Amygdala (tissue), 56 donors: Measurements from ENCODE around the gene ADAMTSL4.

Source experiments
- DNase-seq, 56 donors: peaks; one replicate each; lab custom pipeline; 2025; lab: John Stamatoyannopoulos, UW

Gene ADAMTSL4

DNA sequence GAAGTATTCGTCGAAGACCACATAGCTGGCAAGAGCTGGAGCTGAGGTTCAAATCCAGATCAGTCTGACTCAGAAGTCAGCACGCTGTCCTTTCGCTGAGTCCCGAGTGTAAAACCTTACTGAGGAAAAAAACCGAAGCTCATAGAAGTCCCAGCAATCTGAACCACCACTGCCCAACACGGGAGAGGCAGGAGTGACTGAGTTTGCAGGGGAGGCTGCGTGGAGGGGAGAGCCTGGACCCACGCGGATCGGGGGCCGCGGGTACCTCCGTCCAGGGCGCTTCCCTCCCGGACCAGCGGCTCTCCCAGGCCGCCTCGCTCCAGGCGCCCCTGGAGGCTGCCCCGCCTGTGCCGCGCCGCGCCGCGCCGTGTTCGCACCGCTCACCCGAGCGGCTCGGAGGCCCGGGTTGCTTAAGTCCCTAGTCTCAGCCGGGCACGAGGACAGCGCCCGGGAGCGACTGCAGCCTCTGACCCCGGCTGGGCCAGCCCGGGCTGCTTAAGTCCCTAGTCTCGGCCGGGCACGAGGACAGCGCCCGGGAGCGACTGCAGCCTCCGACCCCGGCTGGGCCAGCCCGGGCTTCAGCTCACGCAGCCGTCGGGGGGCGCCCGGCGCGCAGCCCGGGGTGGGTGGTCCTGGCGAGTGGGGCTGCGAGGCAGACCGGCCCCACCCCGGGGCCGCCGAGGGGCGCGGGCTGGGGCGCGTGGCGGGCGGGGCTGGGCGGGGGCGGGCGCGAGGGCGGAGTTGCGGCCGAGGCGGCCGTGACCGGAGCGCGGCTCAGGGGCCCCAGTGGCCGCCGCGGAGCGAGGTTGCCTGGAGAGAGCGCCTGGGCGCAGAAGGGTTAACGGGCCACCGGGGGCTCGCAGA lies at the start of gene ADAMTSL4:
Gene ADAMTSL4, plus strand, starts transcription at position 777 of the 864 bp plus-strand sequence. CDS start 2,881 bp downstream, outside the sequence.
- DNase-seq = peak in 12 of 56 donors; percentile 7 to 48 (median 21)

GRCh38 chr1:150505431-150505830 lies 43.8 kb upstream of the ADAMTSL4 start:
- no peak for DNase-seq

GRCh38 chr1:150507912-150508864 lies 41.0 kb upstream of the ADAMTSL4 start, which contains the start of gene ECM1:
Gene ECM1, plus strand, starts transcription at chr1:150508109. Its CDS starts 101 bp downstream, at chr1:150508210.
- peak in 2 of 56 donors; percentile 1 to 2 for DNase-seq

DNA sequence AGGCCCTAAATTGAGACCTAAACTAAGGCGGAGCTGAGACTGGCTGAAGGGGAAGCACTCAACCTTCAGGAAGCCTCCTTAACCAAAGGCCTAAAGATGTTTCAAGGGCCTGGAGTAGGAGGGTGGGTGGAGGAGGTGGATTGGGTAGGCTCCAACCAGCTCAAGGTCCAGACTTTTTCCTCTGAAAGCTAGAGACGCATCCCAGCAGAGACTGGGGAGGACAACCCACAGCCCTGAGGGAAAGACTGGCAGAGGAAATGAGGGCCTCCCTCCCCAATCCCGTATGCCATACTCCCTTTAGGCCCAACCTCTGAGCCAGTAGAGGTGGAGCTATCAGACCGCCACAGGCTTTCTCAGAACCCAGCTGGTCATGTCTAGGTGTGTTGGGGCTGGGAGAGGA lies 40.2 kb upstream of the ADAMTSL4 start:
- DNase-seq = no peak

DNA sequence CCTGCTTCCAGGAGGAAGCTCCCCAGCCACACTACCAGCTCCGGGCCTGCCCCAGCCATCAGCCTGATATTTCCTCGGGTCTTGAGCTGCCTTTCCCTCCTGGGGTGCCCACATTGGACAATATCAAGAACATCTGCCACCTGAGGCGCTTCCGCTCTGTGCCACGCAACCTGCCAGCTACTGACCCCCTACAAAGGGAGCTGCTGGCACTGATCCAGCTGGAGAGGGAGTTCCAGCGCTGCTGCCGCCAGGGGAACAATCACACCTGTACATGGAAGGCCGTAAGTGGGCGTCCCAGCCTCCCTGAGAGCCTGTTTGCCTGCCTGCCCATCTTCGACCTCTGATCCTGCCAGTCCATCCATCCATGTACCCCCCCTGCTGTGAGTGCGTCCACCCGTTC lies 37.7 kb upstream of the ADAMTSL4 start:
- DNase-seq = no peak

- DNase-seq = no peak
These were observed 37.1 kb upstream of the ADAMTSL4 start for GRCh38 chr1:150511985-150512660.

- no peak for DNase-seq
These were observed 36.4 kb upstream of the ADAMTSL4 start for GRCh38 chr1:150512846-150513245.

- no peak for DNase-seq
These were observed 35.8 kb upstream of the ADAMTSL4 start for GRCh38 chr1:150513351-150513791.

DNA sequence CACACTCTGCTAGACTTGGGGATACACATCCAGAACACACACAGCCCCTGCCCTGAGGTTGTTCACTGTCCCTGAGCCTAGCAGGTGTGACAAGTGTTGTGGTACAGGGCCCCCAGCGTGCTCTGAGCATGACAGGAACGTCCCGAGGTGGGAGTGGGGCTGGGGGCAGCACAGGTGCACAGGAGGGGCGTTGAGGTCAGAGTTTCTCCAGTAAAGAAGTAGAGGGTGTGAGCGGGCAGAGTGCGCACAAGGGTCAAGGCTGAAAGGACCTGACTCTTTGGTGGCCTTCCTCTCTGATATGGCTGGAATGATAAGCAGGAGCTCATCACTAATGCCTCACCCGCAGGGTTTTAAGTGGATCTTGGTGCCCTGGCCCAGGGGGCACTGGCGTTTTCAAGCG lies 34.9 kb upstream of the ADAMTSL4 start:
- DNase-seq = no peak

DNA sequence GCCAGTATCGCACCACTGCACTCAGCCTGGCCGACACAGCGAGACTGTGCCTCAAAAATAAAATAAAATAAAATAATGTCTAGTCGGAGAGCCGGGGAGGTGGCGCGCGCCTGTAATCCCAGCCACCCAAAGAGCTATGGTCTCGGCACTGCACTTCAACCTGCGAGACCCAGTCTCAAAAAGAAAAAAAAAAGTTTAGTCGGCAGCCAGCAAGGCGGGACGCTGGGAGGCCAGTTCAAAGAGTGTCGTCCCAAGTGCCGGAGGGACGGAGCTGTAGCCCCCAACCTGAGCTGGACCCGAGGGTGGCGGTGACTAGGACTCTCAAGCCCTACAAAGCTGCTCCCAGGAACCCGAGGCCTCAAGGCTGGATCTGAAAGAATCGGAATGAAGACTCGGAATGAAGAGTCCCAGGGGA lies 34.3 kb upstream of the ADAMTSL4 start:
- peak in 1 of 56 donors; percentile 47 for DNase-seq

DNA sequence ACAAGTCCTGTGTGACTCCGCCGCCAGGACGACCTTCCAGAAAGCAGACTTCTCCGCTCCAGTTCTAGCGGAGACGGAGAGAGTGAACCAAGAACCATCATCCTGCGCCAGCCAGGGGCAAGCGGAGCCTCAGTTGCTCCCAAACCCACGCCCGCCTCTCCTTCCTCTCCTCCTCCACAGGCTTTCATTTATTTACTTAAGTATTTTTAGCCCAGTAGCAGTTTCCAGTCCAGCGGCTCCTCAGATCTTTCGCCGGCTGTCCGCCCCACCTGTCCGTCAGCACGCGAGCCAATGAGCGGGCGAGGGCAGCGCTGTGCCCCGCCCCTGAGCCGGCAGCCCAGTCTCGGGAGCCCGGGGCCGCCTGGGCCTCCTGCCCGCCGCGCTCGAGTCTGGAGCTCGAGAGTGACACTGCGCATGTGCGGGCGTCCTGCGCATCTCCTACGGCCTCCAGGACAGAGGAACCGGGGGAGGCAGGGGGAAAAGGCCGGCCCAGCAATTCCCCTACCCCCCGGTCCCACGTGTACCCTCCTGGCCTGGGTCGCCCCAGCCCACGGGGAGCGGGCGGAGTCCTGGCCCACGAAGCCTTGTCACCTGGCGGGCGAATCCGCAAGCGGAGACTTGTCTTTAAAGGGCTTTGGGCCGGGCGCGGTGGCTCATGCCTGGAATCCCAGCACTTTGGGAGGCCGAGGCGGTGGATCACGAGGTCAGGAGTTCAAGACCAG lies 33.7 kb upstream of the ADAMTSL4 start, which contains the start of gene FALEC:
Gene FALEC, plus strand, starts transcription at position 425 of the 722 bp plus-strand sequence.
- peak; percentile 76 to 98 (median 93) for DNase-seq

- peak in 9 of 56 donors; percentile 6 to 39 (median 17) for DNase-seq
These were observed 33.1 kb upstream of the ADAMTSL4 start for GRCh38 chr1:150516050-150516591.

DNA sequence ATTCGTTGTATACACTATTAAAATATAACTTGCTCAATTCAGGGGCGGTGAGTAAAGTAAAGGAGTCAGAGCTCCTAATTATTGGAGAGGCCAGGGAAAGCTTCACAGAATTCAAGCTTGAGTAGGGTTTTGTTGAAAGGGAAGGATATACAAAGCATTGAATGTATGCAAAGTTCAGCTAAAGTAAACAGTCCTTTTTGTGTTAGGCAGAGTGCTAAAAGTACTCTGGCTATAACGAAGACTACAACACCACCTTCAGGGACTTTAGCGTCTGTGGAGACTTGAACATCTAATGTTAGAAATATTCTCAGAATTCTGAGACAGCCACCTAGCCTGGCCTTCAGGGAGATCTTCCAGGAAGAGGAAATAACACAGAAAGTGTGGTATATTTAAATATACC lies 32.6 kb upstream of the ADAMTSL4 start:
- DNase-seq = no peak

GRCh38 chr1:150521196-150521968 lies 27.8 kb upstream of the ADAMTSL4 start:
- no peak for DNase-seq

DNA sequence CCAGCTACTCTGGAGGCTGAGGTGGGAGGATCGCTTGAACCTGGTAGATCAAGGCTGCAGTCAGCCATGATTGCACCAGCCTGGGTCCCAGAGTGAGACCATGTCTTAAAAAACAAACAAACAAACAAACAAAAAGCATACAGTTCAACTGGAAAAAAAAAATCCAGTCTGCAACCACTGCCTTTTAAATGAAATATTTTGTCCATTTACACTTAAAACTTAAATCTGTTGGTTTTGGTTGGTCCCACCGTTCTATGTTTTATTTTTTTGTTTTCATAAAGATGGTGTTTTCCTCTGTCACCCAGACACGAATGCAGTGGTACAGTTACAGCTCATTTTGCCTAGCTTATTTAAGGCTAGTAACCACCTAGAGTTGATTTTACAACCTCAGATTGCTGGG lies 23.9 kb upstream of the ADAMTSL4 start:
- DNase-seq = no peak

- no peak for DNase-seq
These were observed 21.0 kb upstream of the ADAMTSL4 start for GRCh38 chr1:150528196-150528595.

DNA sequence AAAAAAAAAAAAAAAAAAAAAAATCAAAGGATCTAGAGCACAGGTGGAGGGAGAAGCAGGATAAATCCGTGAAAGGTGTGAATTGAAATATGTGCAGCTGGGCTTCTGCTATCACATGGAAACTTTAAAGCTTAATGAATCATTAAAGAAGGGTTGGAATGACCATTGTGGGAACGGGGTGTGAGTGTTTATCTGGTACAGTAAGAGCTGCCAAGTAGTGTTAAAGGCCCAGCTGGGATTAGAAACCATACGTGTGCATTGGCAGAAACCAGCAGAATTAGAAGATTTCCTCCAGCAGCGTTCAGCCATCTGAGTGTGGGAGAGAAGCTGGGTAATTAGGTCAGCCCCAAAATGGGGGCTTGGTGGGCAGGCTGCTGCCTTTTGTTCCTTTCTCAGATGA lies 20.2 kb upstream of the ADAMTSL4 start:
- no peak for DNase-seq

DNA sequence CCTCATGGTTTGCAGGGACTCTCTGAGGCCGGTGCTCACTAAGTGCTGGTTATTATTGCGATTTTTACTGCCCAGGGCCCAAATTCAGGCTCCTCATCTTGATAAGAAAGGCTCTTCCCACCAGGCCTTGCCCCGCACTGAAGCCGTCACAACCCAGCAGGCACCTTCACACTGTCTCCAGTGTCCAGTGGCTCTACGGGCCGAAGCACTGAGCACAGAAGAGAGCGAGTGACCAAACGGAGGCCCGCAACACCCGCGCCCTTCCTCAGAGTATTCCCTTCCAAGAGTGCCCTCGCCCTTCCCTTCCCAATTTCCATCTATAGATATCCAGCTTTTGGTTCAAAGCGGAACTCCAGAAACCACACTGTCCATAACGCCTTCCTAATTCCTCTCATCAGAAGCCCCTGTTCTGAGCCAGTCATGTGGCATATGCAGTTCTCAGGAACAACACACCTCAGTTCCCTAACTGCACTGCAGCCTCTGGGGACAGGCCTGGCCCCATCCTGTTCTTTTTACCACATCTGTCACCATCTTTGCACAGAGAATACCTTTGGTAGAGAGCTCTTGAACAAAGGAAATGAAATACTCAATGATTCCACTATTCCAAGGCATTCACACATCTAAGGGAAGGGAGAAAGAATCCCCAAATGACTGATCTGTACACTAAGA lies 18.6 kb upstream of the ADAMTSL4 start:
- no peak for DNase-seq
